Panc1 (cell line): Measurements from ENCODE around the gene NINJ2. TPM values are rescaled to one million over a fixed set of nuclear protein-coding genes. Genes with fewer than 3 reads are reported as not detected.

Source experiments
- ATAC-seq: fragments of 200-7000 bp; cut with Tn5 transposase; 2 replicates; pipeline ENCODE4 v1.9.1; 2020; ENCODE audit warnings: mild to moderate bottlenecking, moderate library complexity
- BruUV-seq: library from RNA; stranded (reverse); fragments of 400-500 nt; replicated peaks from 2 replicates; lab custom pipeline; 2021; lab: Mats Ljungman, UMichigan
- CTCF ChIA-PET: fragments of 300-600 bp; sonication (Branson Sonifier 250); formaldehyde crosslinking; loops from one replicate; lab custom pipeline; 2022; ENCODE audit warnings: antibody characterized with exemption; lab: Charles Lee
- POLR2A ChIA-PET: fragments of 300-600 bp; sonication (Branson Sonifier 250); formaldehyde crosslinking; loops from one replicate; lab custom pipeline; 2022; ENCODE audit warnings: antibody characterized with exemption; lab: Charles Lee
- DNase-seq: peaks from one replicate; pipeline ENCODE4 v3.0.0-alpha.2; 2010; ENCODE audit warnings: low read depth, low spot score
- H3K27ac ChIP-seq: 2 replicates; pipeline ENCODE4 v1.5.1; 2011; ENCODE audit warnings: mild to moderate bottlenecking, low read length, inconsistent platforms
- H3K27me3 ChIP-seq: fragments of 200-500 bp; sonication (Bioruptor generic); 2 replicates; pipeline ENCODE4 v1.6.0; 2014; ENCODE audit warnings: low read length, inconsistent platforms; ENCODE audit not compliant: control insufficient read depth, insufficient read depth
- H3K36me3 ChIP-seq: fragments of 200-500 bp; sonication (Bioruptor generic); 2 replicates; pipeline ENCODE4 v1.5.1; 2014; ENCODE audit warnings: inconsistent platforms, mild to moderate bottlenecking, low read length, moderate library complexity; ENCODE audit not compliant: control insufficient read depth, insufficient read depth
- H3K4me1 ChIP-seq: 2 replicates; pipeline ENCODE4 v1.5.1; 2011; ENCODE audit warnings: inconsistent platforms, mild to moderate bottlenecking, low read length, moderate library complexity; ENCODE audit not compliant: control insufficient read depth, insufficient read depth
- H3K4me3 ChIP-seq, 2 experiments: 2 replicates each; pipeline ENCODE4 v1.5.1; 2011 to 2012; ENCODE audit warnings: low read depth in 2 of 2, low read length in 2 of 2, mild to moderate bottlenecking in 2 of 2, inconsistent platforms in 1 of 2, moderate library complexity in 1 of 2
- H3K9me3 ChIP-seq: fragments of 200-500 bp; sonication (Bioruptor generic); 2 replicates; pipeline ENCODE4 v1.5.1; 2014; ENCODE audit warnings: low read depth, mild to moderate bottlenecking, inconsistent platforms, low read length, moderate library complexity; ENCODE audit not compliant: control insufficient read depth, insufficient read depth
- POLR2AphosphoS5 ChIP-seq: IDR thresholded peaks from 2 replicates; pipeline ENCODE4 v1.6.1; 2012; ENCODE audit warnings: mild to moderate bottlenecking, low read depth, low read length, moderate library complexity
- SIN3A ChIP-seq: IDR thresholded peaks from 2 replicates; pipeline ENCODE4 v1.6.1; 2012; ENCODE audit warnings: low read depth, mild to moderate bottlenecking, low read length, moderate library complexity, borderline replicate concordance; ENCODE audit not compliant: insufficient read depth
- TCF7L2 ChIP-seq: IDR thresholded peaks from 2 replicates; pipeline ENCODE4 v1.6.1; 2011; ENCODE audit warnings: mild to moderate bottlenecking, low read depth, low read length, inconsistent platforms
- in situ Hi-C: cut with HindIII; loops from 2 replicates; pipeline ENCODE4 v1.10.0; 2016; ENCODE audit warnings: low sequenced_read_pairs, low pct_unique_long_range_greater_than_20kb
- intact Hi-C: fragments of 100-400 bp; cut with micrococcal nuclease; formaldehyde crosslinking; loops from one replicate; pipeline ENCODE4 v1.10.0; 2022; ENCODE audit not compliant: unreplicated experiment
- total RNA-seq: library from RNA; stranded (reverse); gene quantifications from one replicate; pipeline ENCODE4 v1.2.1, GENCODE V29; 2021; ENCODE audit not compliant: unreplicated experiment
- TF ChIP-seq, protein P1 (sequence below): fragments of 450-650 bp; IDR thresholded peaks from 2 replicates; pipeline ENCODE4 v1.5.1; 2017; ENCODE audit warnings: mild to moderate bottlenecking
- TF ChIP-seq, protein P2 (sequence below), 2 experiments: IDR thresholded peaks; 2 replicates each; pipeline ENCODE4 v1.6.1; 2011 to 2012; ENCODE audit warnings: low read depth in 2 of 2, control low read depth in 1 of 2, low read length in 1 of 2, mild to moderate bottlenecking in 1 of 2, moderate library complexity in 1 of 2; ENCODE audit not compliant: insufficient read depth in 1 of 2

The NINJ2 gene
- total RNA-seq, 1 experiment from 2014 or later = 1.9 TPM

DNA sequence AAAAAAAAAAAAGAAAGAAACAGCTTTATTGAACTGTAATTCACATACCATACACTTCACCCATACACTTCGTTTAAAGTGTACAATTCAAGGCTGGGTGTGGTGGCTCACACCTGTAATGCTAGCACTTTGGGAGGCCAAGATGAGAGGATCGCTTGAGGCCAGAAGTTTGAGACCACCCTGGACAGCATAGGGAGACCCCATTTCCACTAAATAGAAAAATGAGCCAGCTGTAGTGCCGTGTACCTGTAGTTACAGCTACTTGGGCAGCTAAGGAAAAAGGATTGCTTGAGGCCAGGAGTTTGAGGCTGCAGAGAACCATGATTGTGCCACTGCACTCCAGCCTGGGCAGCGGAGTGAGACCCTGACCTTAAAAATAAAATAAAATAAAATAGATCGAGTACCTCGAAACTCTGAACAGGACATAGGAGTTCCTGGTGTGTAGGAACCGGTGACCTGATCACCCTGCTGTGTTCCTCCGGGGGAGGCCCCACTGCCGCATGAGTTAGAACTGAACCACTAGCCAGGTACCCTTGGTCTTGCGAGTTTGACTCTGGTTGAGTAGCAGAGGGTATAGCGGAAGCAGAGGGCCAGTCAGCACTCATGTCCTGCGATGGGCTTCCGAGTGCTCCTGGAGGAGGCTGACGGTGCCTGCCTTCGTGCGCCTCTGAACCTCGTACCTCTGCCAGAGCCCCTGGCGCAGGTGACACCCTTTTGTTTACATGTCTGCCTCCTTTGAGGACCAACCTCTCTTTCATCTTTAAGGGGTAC is 123.5 kb downstream of the NINJ2 start:
- Histone ChIP-seq H3K4me3 (no peak overlapping the region), H3K4me1 (no peaks in the 10 kb centered on the region; the same call in 1 of the 2 replicates), H3K27me3 (no peaks in the 10 kb centered on the region), H3K36me3 (no peaks in the 10 kb centered on the region), H3K27ac (no peak overlapping the region), H3K9me3 (no peaks in the 10 kb centered on the region)
- TF ChIP-seq, protein P1, sequence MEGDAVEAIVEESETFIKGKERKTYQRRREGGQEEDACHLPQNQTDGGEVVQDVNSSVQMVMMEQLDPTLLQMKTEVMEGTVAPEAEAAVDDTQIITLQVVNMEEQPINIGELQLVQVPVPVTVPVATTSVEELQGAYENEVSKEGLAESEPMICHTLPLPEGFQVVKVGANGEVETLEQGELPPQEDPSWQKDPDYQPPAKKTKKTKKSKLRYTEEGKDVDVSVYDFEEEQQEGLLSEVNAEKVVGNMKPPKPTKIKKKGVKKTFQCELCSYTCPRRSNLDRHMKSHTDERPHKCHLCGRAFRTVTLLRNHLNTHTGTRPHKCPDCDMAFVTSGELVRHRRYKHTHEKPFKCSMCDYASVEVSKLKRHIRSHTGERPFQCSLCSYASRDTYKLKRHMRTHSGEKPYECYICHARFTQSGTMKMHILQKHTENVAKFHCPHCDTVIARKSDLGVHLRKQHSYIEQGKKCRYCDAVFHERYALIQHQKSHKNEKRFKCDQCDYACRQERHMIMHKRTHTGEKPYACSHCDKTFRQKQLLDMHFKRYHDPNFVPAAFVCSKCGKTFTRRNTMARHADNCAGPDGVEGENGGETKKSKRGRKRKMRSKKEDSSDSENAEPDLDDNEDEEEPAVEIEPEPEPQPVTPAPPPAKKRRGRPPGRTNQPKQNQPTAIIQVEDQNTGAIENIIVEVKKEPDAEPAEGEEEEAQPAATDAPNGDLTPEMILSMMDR = no peak
- TF ChIP-seq POLR2AphosphoS5 (no peak), TCF7L2 (no peak), SIN3A (no peak)
- TF ChIP-seq, protein P2, sequence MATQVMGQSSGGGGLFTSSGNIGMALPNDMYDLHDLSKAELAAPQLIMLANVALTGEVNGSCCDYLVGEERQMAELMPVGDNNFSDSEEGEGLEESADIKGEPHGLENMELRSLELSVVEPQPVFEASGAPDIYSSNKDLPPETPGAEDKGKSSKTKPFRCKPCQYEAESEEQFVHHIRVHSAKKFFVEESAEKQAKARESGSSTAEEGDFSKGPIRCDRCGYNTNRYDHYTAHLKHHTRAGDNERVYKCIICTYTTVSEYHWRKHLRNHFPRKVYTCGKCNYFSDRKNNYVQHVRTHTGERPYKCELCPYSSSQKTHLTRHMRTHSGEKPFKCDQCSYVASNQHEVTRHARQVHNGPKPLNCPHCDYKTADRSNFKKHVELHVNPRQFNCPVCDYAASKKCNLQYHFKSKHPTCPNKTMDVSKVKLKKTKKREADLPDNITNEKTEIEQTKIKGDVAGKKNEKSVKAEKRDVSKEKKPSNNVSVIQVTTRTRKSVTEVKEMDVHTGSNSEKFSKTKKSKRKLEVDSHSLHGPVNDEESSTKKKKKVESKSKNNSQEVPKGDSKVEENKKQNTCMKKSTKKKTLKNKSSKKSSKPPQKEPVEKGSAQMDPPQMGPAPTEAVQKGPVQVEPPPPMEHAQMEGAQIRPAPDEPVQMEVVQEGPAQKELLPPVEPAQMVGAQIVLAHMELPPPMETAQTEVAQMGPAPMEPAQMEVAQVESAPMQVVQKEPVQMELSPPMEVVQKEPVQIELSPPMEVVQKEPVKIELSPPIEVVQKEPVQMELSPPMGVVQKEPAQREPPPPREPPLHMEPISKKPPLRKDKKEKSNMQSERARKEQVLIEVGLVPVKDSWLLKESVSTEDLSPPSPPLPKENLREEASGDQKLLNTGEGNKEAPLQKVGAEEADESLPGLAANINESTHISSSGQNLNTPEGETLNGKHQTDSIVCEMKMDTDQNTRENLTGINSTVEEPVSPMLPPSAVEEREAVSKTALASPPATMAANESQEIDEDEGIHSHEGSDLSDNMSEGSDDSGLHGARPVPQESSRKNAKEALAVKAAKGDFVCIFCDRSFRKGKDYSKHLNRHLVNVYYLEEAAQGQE (IDR thresholded peaks at IDR 0.05; ENCODE audit: insufficient read depth in 1 of 2, low read depth in 2 of 2, low read length in 1 of 2) = no peak
- in situ Hi-C loops (no loop called here), intact Hi-C loops (no loop called here)
- CTCF ChIA-PET = no interaction called here
- no peak for ATAC-seq
- POLR2A ChIA-PET = no interaction called here
- no peak for DNase-seq
- no TSS peak for BruUV-seq

DNA sequence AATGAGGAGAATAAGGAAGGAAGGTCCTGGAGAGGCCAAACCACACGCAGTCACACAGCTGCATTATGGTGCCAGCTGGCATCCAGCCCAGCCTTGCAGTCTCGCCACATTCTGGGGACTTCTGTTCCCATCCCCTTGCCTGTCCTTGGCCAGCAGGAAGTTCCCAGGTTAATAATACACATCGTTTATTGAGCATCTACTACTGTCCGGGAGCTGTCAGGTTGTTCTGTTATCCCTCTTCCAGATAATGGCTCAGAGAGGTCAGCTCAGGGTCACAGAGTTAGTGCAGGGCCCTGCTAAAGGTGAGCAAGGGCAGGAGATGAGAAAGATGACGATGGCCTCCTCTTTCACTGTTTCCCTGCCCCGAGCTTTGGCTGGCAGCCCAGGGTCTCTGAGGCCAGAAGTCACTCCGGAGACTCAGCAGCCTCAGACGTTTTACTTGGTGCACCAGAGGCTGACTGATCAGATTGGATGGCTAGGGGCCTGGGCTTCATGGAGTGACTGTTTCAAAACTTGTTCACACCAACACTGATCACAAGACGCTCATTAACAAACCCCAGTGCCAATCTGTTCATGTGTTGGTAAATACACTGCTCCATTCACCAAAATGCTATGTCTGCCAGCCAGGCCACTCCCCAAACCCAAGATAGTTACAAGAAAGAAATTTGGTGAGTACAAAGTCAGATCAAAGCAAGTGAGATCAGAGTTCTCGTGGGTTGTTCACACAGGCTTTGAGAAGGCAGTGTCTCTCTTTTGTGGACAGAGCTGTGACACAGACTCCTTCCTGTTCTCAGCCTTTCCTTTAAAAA is 124.3 kb downstream of the NINJ2 start:
- DNase-seq = no peak
- H3K27ac ChIP-seq = no peak overlapping the region
- BruUV-seq = no TSS peak

More for the DNA sequence above, 124.3 kb downstream of the NINJ2 start:
- POLR2A ChIA-PET = interaction anchor here (0.6 to 0.7 kb wide), 2 partner anchors 64 to 67 kb away, joined by 5 to 10 read pairs; no protein-coding TSS in a partner anchor
- intact Hi-C loops = no loop called here
- ATAC-seq = 0 out of 2 replicates have a peak, but pooled peaks have one; percentile 36
- in situ Hi-C loops = no loop called here
- Histone ChIP-seq H3K4me1 (no peaks in the 10 kb centered on the region; the same call in 1 of the 2 replicates), H3K27me3 (no peaks in the 10 kb centered on the region), H3K36me3 (no peaks in the 10 kb centered on the region), H3K9me3 (no peaks in the 10 kb centered on the region), H3K4me3 (no peak overlapping the region)
- TF ChIP-seq, protein P1 = no peak
- TF ChIP-seq, protein P2 (IDR thresholded peaks at IDR 0.05; ENCODE audit: insufficient read depth in 1 of 2, low read depth in 2 of 2, low read length in 1 of 2) = no peak
- TF ChIP-seq SIN3A = no peak
- no peak for TF ChIP-seq POLR2AphosphoS5
- TF ChIP-seq TCF7L2 = no peak
- CTCF ChIA-PET = no interaction called here
